Skeletal muscle tissue (tissue), 4 donors: ENCODE measurements around the gene ASPSCR1. TPM values are rescaled to one million over a fixed set of nuclear protein-coding genes. Genes with fewer than 3 reads are reported as not detected.

Experiments
- H3K27ac ChIP-seq: one replicate; pipeline ENCODE4 v1.7.0; 2013; ENCODE audit warnings: mild to moderate bottlenecking, low read depth, low read length, inconsistent platforms
- H3K27me3 ChIP-seq, 3 donors: one replicate each; pipeline ENCODE4 v1.7.0; 2013; ENCODE audit warnings: low read length in 3 of 3; ENCODE audit not compliant: control insufficient read depth in 3 of 3, insufficient read depth in 3 of 3
- H3K36me3 ChIP-seq, 3 donors: one replicate each; pipeline ENCODE4 v1.7.0; 2013; ENCODE audit warnings: low read length in 3 of 3; ENCODE audit not compliant: control insufficient read depth in 3 of 3, insufficient read depth in 3 of 3
- H3K4me1 ChIP-seq, 3 donors: one replicate each; pipeline ENCODE4 v1.7.0; 2013; ENCODE audit warnings: low read length in 3 of 3, mild to moderate bottlenecking in 3 of 3; ENCODE audit not compliant: control insufficient read depth in 3 of 3, insufficient read depth in 3 of 3
- H3K4me3 ChIP-seq, 3 donors: one replicate each; pipeline ENCODE4 v1.7.0; 2013; ENCODE audit warnings: low read length in 3 of 3
- H3K9ac ChIP-seq, 3 donors: one replicate each; pipeline ENCODE4 v1.7.0; 2013; ENCODE audit warnings: low read length in 3 of 3, mild to moderate bottlenecking in 3 of 3, moderate library complexity in 2 of 3, low read depth in 1 of 3
- H3K9me3 ChIP-seq, 3 donors: one replicate each; pipeline ENCODE4 v1.7.0; 2013; ENCODE audit warnings: low read length in 3 of 3; ENCODE audit not compliant: control insufficient read depth in 3 of 3
- total RNA-seq: library from RNA; depleted of rRNA; stranded (reverse); fragments of >200 nt; gene quantifications from one replicate; pipeline ENCODE4 v1.2.3, GENCODE V29; 2014
- donor health status: Osteomylitis.

ASPSCR1 gene
- total RNA-seq, 1 donor from 2014 or later, result 18.8 TPM

DNA sequence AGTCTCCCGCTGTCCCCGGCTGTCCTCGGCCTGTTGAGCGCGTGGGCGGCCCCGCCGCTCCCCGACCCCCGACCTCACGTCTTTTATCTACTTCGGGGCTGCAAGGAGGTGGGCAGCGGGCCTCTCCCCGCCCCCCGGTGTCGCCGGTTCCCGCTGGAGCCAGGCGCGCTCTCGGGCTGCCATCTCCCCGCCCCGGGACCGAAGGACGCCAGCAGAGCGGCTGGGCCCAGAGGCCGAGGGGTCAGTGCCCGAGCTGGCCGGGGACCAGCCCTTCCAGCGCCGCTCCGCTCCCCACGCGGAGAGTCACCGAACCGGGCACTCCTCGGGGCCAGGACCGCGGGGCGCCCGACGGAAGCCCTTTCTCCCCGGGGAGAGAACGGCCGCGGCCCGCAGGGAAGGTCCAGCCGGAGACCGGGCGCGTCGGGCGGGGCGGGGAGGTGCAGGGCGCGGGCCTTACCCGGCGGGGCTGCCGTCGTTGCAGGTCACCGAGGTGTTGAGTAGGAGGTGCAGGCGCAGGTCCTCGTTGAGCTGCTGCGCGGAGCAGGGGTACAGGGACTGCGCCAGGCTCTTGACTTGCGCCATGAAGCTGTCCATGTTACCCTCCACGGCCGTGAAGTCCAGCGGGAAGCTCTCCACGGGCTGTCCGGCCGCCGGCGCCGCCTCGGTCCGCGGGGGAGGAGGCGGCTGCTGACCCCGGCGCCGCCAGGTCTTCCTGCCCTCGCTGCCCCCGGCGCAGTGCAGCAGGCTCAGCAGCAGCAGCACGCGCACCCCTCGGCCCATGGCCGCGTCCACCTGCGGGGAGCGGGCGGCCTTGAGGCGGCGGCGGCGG, 17.1 kb upstream of the ASPSCR1 start:
- H3K36me3 ChIP-seq, result no peaks in the 10 kb centered on the region
- peak overlapping the region in 2 of 3 donors; percentile 45 to 54 for H3K4me3 ChIP-seq
- H3K27ac ChIP-seq, result no peak overlapping the region
- peaks cover 13 to 28% (median 27%) of the 10 kb centered on the region in 3 donors for H3K4me1 ChIP-seq
- peak overlapping the region in 1 of 3 donors; percentile 40 for H3K9ac ChIP-seq
- H3K27me3 ChIP-seq, result peaks cover 23 to 44% (median 36%) of the 10 kb centered on the region in 3 donors
- H3K9me3 ChIP-seq, result no peaks in the 10 kb centered on the region

- H3K9ac ChIP-seq, result peak within 1 kb of the TSS; percentile 57 to 76 (median 64)
- H3K36me3 ChIP-seq, result no peaks in the 10 kb centered on the region
These were observed 16.3 kb upstream of the ASPSCR1 start, which contains the start of gene NOTUM for GRCh38 chr17:81961087-81961511. TSS of gene NOTUM (minus strand) at chr17:81961187. CDS start at chr17:81960909, 278 bp downstream.

GRCh38 chr17:81961521-81962498, 15.6 kb upstream of the ASPSCR1 start:
- H3K4me3 ChIP-seq, result peak overlapping the region; percentile 14 to 54 (median 40)
- H3K9ac ChIP-seq, result peak overlapping the region; percentile 57 to 76 (median 64)
- H3K4me1 ChIP-seq, result peaks cover 13 to 28% (median 27%) of the 10 kb centered on the region in 3 donors
- peak overlapping the region; percentile 73 for H3K27ac ChIP-seq
- H3K27me3 ChIP-seq, result peaks cover 23 to 42% (median 36%) of the 10 kb centered on the region in 3 donors
- no peaks in the 10 kb centered on the region for H3K9me3 ChIP-seq
- no peaks in the 10 kb centered on the region for H3K36me3 ChIP-seq

More at GRCh38 chr17:81961087-81961511, 16.3 kb upstream of the ASPSCR1 start, which contains the start of gene NOTUM:
- Histone ChIP-seq H3K27ac (peak within 1 kb of the TSS; percentile 73), H3K4me1 (peaks cover 13 to 28% (median 27%) of the 10 kb centered on the region in 3 donors), H3K4me3 (peak within 1 kb of the TSS in 2 of 3 donors; percentile 45 to 54), H3K9me3 (no peaks in the 10 kb centered on the region), H3K27me3 (peaks cover 23 to 44% (median 36%) of the 10 kb centered on the region in 3 donors)

DNA sequence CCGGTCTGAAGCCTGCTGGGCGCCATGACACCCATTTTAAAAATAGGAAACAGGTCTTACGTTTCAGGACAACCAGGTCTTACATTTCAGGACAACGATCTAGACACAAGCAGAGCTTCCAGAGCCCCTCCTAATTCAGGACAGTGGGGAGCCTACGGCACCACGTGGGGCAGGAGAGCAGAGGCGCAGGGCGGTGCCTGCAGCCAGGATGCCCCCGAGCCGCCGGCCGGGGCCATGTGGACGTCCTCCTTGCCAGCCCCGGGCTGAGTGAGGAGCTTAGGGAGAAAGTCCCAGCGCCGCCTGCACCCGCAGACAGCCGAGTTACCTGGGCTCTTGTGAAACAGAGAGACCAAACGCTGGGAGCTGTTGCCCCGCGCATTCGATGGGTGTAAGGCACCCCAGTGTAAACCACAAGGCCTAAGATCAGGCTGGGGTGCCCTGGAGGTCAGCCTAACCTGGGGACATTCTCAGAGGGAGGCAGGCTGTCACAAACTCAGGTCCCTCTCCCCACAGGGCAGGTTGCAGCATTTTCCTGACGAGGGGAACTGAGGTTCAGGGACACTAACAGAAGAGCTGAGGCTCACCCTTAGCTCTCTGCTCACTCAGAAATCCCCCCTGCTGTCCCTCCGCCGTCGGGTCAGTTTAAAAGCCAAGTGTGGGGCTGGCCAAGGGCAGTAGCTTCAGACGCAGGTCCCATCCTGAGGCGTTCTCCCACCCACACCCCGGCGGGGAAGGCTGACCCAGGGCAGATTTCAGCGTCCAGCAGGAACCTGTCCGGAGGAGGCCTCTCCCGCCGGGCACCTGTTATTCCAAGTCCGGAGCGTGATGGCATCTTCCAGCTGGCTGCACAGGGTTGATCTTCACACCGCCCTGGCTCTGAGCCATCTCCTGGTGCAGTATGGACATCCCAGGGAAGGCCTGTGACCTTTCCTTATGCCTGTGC, 14.7 kb upstream of the ASPSCR1 start:
- Histone ChIP-seq H3K9ac (peak overlapping the region; percentile 57 to 76 (median 64)), H3K36me3 (no peaks in the 10 kb centered on the region), H3K9me3 (no peaks in the 10 kb centered on the region), H3K4me3 (peak overlapping the region in 2 of 3 donors; percentile 40 to 54), H3K27me3 (peaks cover 23 to 39% (median 33%) of the 10 kb centered on the region in 3 donors), H3K4me1 (peaks cover 21 to 37% (median 34%) of the 10 kb centered on the region in 3 donors), H3K27ac (peak overlapping the region; percentile 73)

- Histone ChIP-seq H3K4me1 (peaks cover 28 to 39% (median 38%) of the 10 kb centered on the region in 3 donors), H3K9ac (no peak overlapping the region), H3K27me3 (peaks cover 19 to 25% (median 21%) of the 10 kb centered on the region in 3 donors), H3K9me3 (no peaks in the 10 kb centered on the region), H3K36me3 (no peaks in the 10 kb centered on the region), H3K4me3 (no peak overlapping the region), H3K27ac (no peak overlapping the region)
These were observed 13.2 kb upstream of the ASPSCR1 start for GRCh38 chr17:81964081-81964849.

DNA sequence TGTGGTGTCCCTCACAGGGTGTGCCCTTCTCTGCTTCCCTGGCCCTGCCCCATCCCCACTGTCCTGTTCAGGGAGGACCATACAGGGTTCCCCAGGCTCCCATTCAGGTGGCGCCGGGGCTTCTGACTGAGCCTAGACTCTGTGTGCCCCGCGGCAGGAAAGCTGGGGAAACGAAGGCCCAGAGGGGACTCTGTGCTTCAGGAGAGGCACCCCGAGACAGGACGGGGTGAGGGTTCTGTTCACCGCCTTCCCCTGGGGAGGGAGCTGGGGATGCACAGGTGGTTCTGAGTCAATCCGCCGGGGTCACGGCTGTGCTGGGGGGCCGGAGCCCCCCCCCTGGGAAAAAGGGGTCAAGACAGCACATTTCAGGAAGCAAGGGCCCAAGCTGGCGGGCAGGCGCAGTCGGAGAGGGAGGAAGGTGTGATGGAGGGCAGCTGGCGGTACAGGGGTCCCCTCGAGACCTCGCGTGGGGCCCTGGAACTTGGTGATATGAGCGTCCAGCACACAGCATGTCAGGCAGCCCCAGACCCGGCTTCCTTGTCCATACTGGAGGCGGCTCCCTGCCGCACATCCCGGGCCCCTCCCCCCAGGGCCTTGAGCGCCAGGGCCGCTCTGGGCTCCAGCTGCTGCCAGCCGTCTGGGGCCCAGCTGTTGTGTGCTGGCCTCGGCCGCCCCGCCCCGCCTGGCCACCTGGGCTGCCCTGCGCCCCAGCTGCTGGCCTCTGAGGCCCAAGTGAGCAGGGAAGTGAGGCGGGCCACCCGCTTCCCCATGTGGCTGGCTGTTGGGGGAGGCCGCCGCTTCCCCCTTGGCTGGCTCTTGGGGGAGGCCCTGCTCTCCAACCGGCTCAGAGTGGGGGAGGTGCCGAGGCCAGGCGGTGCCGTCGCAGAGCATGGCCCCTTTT, 10.8 kb upstream of the ASPSCR1 start:
- H3K9ac ChIP-seq, result no peak overlapping the region
- peaks cover 13 to 17% (median 13%) of the 10 kb centered on the region in 3 donors for H3K27me3 ChIP-seq
- H3K36me3 ChIP-seq, result no peaks in the 10 kb centered on the region
- H3K4me1 ChIP-seq, result peaks cover 28 to 36% (median 32%) of the 10 kb centered on the region in 3 donors
- H3K27ac ChIP-seq, result no peak overlapping the region
- no peak overlapping the region for H3K4me3 ChIP-seq
- H3K9me3 ChIP-seq, result no peaks in the 10 kb centered on the region

- H3K36me3 ChIP-seq, result no peaks in the 10 kb centered on the region
- peak overlapping the region in 1 of 3 donors; percentile 14 for H3K9ac ChIP-seq
- H3K4me1 ChIP-seq, result peaks cover 25 to 32% (median 29%) of the 10 kb centered on the region in 3 donors
- no peak overlapping the region for H3K27ac ChIP-seq
- H3K4me3 ChIP-seq, result no peak overlapping the region
- no peaks in the 10 kb centered on the region for H3K9me3 ChIP-seq
- H3K27me3 ChIP-seq, result peaks cover 7 to 15% (median 13%) of the 10 kb centered on the region in 3 donors
These were observed 10.2 kb upstream of the ASPSCR1 start for GRCh38 chr17:81967244-81967532.
